Smooth muscle cell (in vitro differentiated cells): Measurements from ENCODE around the gene RPP25L. TPM values are rescaled to one million over a fixed set of nuclear protein-coding genes. Genes with fewer than 3 reads are reported as not detected.
A peak's percentile ranks its signal among the peaks of the same experiment; 100 is the strongest.

Source experiments
- DNase-seq: peaks from one replicate; lab custom pipeline; 2025; ENCODE audit not compliant: unreplicated experiment; lab: John Stamatoyannopoulos, UW
- H2AFZ ChIP-seq: fragments of 200-600 bp; sonication (generic); 2 replicates; pipeline ENCODE4 v1.6.0; 2016; ENCODE audit warnings: antibody characterized with exemption, low read depth, mild to moderate bottlenecking
- H3F3A ChIP-seq: fragments of 200-600 bp; sonication (generic); 2 replicates; pipeline ENCODE4 v1.6.0; 2017; ENCODE audit warnings: antibody characterized with exemption, low read depth
- H3K27ac ChIP-seq: fragments of 200-600 bp; sonication (generic); 2 replicates; pipeline ENCODE4 v1.5.1; 2016; ENCODE audit warnings: low read depth, mild to moderate bottlenecking
- H3K27me3 ChIP-seq: fragments of 200-600 bp; sonication (generic); 2 replicates; pipeline ENCODE4 v1.6.1; 2016; ENCODE audit warnings: low read depth, mild to moderate bottlenecking
- H3K36me3 ChIP-seq: fragments of 200-600 bp; sonication (generic); 2 replicates; pipeline ENCODE4 v1.5.1; 2016; ENCODE audit warnings: low read depth
- H3K4me1 ChIP-seq: fragments of 200-600 bp; sonication (generic); 2 replicates; pipeline ENCODE4 v1.5.1; 2016; ENCODE audit warnings: low read depth
- H3K4me2 ChIP-seq: fragments of 200-600 bp; sonication (generic); 2 replicates; pipeline ENCODE4 v1.6.0; 2016; ENCODE audit warnings: mild to moderate bottlenecking
- H3K4me3 ChIP-seq: fragments of 200-600 bp; sonication (generic); 2 replicates; pipeline ENCODE4 v1.5.1; 2016; ENCODE audit warnings: mild to moderate bottlenecking
- H3K79me2 ChIP-seq: fragments of 200-600 bp; sonication (generic); 2 replicates; pipeline ENCODE4 v1.6.0; 2016; ENCODE audit warnings: low read depth, mild to moderate bottlenecking
- H3K9ac ChIP-seq: fragments of 200-600 bp; sonication (generic); 2 replicates; pipeline ENCODE4 v1.6.0; 2016; ENCODE audit warnings: low read depth
- H3K9me3 ChIP-seq: fragments of 200-600 bp; sonication (generic); replicated peaks from 2 replicates; pipeline ENCODE4 v1.5.1; 2016; ENCODE audit warnings: low read depth
- H4K20me1 ChIP-seq: fragments of 200-600 bp; sonication (generic); 2 replicates; pipeline ENCODE4 v1.6.0; 2016; ENCODE audit warnings: low read depth
- CTCF ChIP-seq: fragments of 200-600 bp; sonication (generic); IDR thresholded peaks from 2 replicates; pipeline ENCODE4 v1.5.1; 2017; ENCODE audit warnings: borderline replicate concordance, mild to moderate bottlenecking, antibody characterized with exemption; ENCODE audit not compliant: insufficient read depth, poor library complexity, severe bottlenecking
- WGBS: methylation state at CpG from one replicate; pipeline ENCODE4 v1.1.7; 2016; ENCODE audit warnings: low lambda C conversion rate; 5-methylcytosine and 5-hydroxymethylcytosine counted together
- polyA plus RNA-seq: library from polyadenylated mRNA; unstranded; fragments of >200 nt; fragmentation: Nextera tagmentation; extraction: Ambion mirVana; gene quantifications from 2 replicates; pipeline ENCODE4 v1.2.1, GENCODE V29; 2016
- small RNA-seq: library from RNA; depleted of rRNA; stranded (forward); fragments of <200 nt; gene quantifications from one replicate; pipeline ENCODE3, GENCODE V24; 2014
- total RNA-seq: library from RNA; depleted of rRNA; stranded (reverse); fragments of >200 nt; gene quantifications from 2 replicates; pipeline ENCODE4 v1.2.3, GENCODE V29; 2014

Gene RPP25L
- total and polyA plus RNA-seq, 2 experiments from 2014 or later, result 10.9 to 27.5 TPM

GRCh38 chr9:34562135-34562745 is 49.7 kb downstream of the RPP25L start:
- 79% methylated on average over 7 of the region's 7 CpGs for WGBS
- no peak for DNase-seq
- Histone ChIP-seq H3K27me3 (no peaks in the 10 kb centered on the region), H4K20me1 (no peaks in the 10 kb centered on the region), H3K9ac (no peak overlapping the region), H3K36me3 (no peaks in the 10 kb centered on the region), H3F3A (peaks cover 9% of the 10 kb centered on the region), H3K27ac (no peak overlapping the region), H3K4me3 (no peak overlapping the region), H3K9me3 (no peaks in the 10 kb centered on the region), H3K4me2 (no peak overlapping the region), H3K79me2 (no peaks in the 10 kb centered on the region), H3K4me1 (peaks cover 36% of the 10 kb centered on the region), H2AFZ (no peak overlapping the region)
- peak; percentile 62 for TF ChIP-seq CTCF

DNA sequence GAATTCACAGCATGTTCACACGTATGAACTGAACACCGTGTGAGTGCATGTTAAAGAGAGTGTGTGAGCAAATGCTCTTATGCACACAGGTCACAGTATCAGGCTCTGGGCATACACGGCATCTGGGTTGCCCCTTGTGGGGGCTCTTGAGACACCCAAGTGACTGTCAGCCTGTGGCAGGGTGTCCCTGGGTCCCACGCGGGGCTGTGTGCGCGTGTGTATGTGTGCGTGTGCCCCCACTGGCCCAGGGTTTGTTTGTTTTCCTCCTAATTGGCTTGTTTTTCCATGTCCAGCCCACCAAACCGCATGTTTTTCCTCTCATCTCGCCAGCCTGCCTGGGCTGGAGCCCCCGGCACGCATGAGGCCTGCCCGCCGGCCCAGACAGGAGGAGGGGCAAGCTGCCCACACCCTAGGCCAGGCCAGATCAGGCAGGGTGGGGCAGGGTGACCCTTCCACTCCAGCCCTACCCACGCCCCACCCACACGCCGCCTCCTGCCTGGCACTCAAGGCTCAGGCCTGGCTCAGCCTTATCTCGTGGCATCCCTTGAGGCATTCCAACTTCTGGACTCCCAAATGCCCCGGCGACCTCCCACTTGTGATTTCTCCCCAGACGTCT is 51.2 kb downstream of the RPP25L start:
- Histone ChIP-seq H3K4me2 (peak overlapping the region; percentile 67), H3K4me3 (no peak overlapping the region), H3K27ac (peak overlapping the region; percentile 38), H3K4me1 (peaks cover 25% of the 10 kb centered on the region), H2AFZ (no peak overlapping the region), H3K79me2 (no peaks in the 10 kb centered on the region), H3K27me3 (no peaks in the 10 kb centered on the region), H4K20me1 (no peaks in the 10 kb centered on the region), H3K36me3 (no peaks in the 10 kb centered on the region), H3F3A (peaks cover 9% of the 10 kb centered on the region), H3K9me3 (no peaks in the 10 kb centered on the region), H3K9ac (no peak overlapping the region)
- WGBS, result 69% methylated on average over 21 of the region's 21 CpGs
- DNase-seq, result no peak
- no peak for TF ChIP-seq CTCF

Small RNA genes within 50 kb of the gene (small RNA-seq; reads per million reads assigned to genes)
- gene CCL27, result not detected

Other genes starting within 250 kb of the RPP25L start
- gene MYORG, start 235.2 kb downstream of the RPP25L start, total RNA-seq, result 5.2 and 5.6 TPM in 2 replicates
- 4.2 and 6.3 TPM in 2 replicates for gene MYORG, start 235.2 kb downstream of the RPP25L start, polyA plus RNA-seq
- gene FAM219A, start 153.5 kb downstream of the RPP25L start, total RNA-seq, result 13.3 and 21.0 TPM in 2 replicates
- gene FAM219A, start 153.5 kb downstream of the RPP25L start, polyA plus RNA-seq, result 29.4 and 29.5 TPM in 2 replicates
- 0.13 TPM in 1 of 2 replicates, not detected in the other for gene DNAI1, start 153.3 kb downstream of the RPP25L start, total RNA-seq
- gene DNAI1, start 153.3 kb downstream of the RPP25L start, polyA plus RNA-seq, result 0.31 TPM in 1 of 2 replicates, not detected in the other
- not detected in 2 replicates for gene ENHO, start 89.1 kb downstream of the RPP25L start, total RNA-seq
- 0.97 and 1.7 TPM in 2 replicates for gene ENHO, start 89.1 kb downstream of the RPP25L start, polyA plus RNA-seq
- 4.3 and 8.6 TPM in 2 replicates for gene CNTFR, start 22.4 kb downstream of the RPP25L start, total RNA-seq
- 16.4 and 17.8 TPM in 2 replicates for gene CNTFR, start 22.4 kb downstream of the RPP25L start, polyA plus RNA-seq
- gene DCTN3, start 8.4 kb upstream of the RPP25L start, total RNA-seq, result 76.4 and 87.6 TPM in 2 replicates
- 142 and 164 TPM in 2 replicates for gene DCTN3, start 8.4 kb upstream of the RPP25L start, polyA plus RNA-seq
- gene ARID3C, start 17.0 kb upstream of the RPP25L start, total RNA-seq, result not detected in 2 replicates
- gene ARID3C, start 17.0 kb upstream of the RPP25L start, polyA plus RNA-seq, result 0.40 and 0.45 TPM in 2 replicates
- gene SIGMAR1, start 25.7 kb upstream of the RPP25L start, total RNA-seq, result 99.6 and 105 TPM in 2 replicates
- 152 and 192 TPM in 2 replicates for gene SIGMAR1, start 25.7 kb upstream of the RPP25L start, polyA plus RNA-seq
- gene GALT, start 34.6 kb upstream of the RPP25L start, total RNA-seq, result 25.9 and 32.9 TPM in 2 replicates
- 46.4 and 52.2 TPM in 2 replicates for gene GALT, start 34.6 kb upstream of the RPP25L start, polyA plus RNA-seq
- gene IL11RA, start 40.1 kb upstream of the RPP25L start, total RNA-seq, result 44.5 and 72.1 TPM in 2 replicates
- 69.8 and 99.8 TPM in 2 replicates for gene IL11RA, start 40.1 kb upstream of the RPP25L start, polyA plus RNA-seq
- 3.6 TPM in 1 of 2 replicates, not detected in the other for gene CCL27, start 50.6 kb upstream of the RPP25L start, total RNA-seq
- gene CCL27, start 50.6 kb upstream of the RPP25L start, polyA plus RNA-seq, result 1.0 TPM in 2 replicates
- gene CCL19, start 79.2 kb upstream of the RPP25L start, total RNA-seq, result not detected in 2 replicates
- not detected in 2 replicates for gene CCL19, start 79.2 kb upstream of the RPP25L start, polyA plus RNA-seq
- gene CCL21, start 98.0 kb upstream of the RPP25L start, total RNA-seq, result not detected in 2 replicates
- not detected in 2 replicates for gene CCL21, start 98.0 kb upstream of the RPP25L start, polyA plus RNA-seq